ENCODE data around the gene GPX4. TPM values are rescaled to one million over a fixed set of nuclear protein-coding genes. Genes with fewer than 3 reads are reported as not detected.
A peak's percentile ranks its signal among the peaks of the same experiment; 100 is the strongest.

Gene GPX4
- total RNA-seq, 4 donors from 2014 or later, result 267 to 359 (median 344) TPM

DNA sequence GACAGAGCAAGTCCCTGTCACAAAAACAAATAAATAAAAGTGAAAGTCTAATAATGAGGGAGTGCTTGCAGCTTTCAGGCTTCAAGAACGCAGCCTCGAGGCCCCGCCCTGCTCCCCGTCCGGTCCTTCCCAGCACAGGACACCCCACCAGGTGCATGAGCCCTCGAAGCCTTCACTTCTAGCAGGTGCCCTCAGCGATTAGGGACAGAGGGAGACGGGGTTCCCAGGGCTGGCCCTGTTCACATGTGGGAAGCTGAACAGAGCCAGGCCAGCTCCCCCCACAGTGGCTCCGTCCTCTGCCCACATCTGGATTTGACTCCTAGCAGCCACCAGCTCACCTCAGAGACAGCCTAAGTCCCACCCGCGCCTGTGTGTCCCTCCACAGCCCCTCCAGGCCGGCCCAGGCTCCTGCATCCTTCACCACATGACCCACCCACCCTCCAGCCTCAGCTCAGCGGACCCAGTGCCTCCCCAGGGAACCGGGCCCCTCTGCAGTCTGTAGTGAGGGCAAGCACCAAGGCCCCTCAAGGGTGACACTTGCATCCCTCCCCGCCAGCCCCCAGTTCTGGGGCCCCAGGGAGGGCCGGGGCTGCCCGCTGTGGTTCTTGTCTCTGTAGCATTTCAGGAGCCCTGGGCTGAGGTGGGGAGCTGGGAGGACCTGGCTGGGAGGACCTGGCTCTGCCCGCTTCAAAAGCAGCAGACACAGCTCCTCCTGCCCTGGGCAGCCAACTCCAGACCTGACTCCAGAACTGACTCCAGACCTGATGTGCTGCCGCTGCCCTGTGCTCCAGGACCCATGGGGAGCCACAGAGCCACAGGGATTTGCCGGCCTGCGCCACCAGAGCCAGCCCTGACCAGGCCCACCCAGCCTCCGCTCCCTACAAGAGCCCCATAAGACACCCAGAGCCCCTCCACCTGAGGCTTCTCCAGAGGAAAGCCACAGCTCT, 27.2 kb downstream of the GPX4 start:
- peaks cover 26% of the 10 kb centered on the region for H3K36me3 ChIP-seq
- H3K4me1 ChIP-seq, result peaks cover 76% of the 10 kb centered on the region
- no peaks in the 10 kb centered on the region for H3K27me3 ChIP-seq
- peak overlapping the region; percentile 63 for H3K4me3 ChIP-seq
- no peaks in the 10 kb centered on the region for H3K9me3 ChIP-seq
- H3K27ac ChIP-seq, result peak overlapping the region; percentile 90
- DNase-seq (ENCODE audit: low spot score in 2 of 2), result no peak
- WGBS, result 37% methylated on average over 20 of the region's 22 CpGs
- TF ChIP-seq CTCF (IDR thresholded peaks at IDR 0.05) (no peak), POLR2AphosphoS5 (IDR thresholded peaks at IDR 0.05) (no peak), EP300 (IDR thresholded peaks at IDR 0.05) (no peak), POLR2A (IDR thresholded peaks at IDR 0.05) (no peak)

DNA sequence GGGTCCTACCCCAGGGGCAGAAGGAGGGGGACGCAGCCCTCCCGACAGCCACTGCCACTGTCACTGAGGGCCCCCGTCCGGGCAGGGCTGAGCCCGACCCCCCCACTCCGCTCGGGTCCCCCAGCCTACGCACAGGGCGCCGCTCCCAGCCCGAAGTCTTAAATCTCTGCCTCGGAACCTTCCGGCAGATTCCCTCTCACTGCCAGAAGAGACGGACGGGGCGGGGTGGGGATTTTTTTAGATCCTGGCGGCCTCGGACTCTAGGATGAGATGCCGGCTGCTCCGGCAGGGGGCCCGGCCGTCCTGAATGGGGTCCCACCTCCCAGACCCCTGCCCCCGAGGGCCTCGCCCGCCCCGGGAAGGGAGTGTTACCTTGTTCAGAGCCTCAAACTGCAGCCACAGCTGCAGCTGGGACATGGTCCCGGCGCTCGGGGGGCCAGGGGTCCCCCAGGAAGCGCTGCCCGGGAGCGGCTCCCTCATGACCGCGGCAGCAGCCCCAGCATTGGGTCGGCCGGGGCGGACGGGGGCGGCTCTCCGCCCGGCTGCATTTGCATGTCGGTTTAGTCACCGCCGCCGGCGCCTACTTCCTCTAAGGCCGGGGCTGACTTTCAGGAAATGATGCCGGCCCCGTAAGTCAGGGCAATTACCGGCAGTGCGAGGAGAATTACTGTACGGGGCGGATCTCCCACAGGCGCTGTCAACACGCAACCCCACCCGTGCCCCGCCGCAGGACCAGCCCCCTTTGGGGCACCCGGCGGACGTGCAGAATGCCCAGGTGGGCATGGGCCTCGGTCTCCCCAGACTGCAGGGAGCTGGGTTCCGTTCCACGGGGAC, 28.1 kb downstream of the GPX4 start:
- under 1% methylated on average over 18 of the region's 64 CpGs for WGBS
- peak overlapping the region; percentile 63 for H3K4me3 ChIP-seq
- peaks cover 22% of the 10 kb centered on the region for H3K36me3 ChIP-seq
- peak overlapping the region; percentile 90 for H3K27ac ChIP-seq
- DNase-seq (ENCODE audit: low spot score in 2 of 2), result peak; percentile 95 to 96
- peaks cover 80% of the 10 kb centered on the region for H3K4me1 ChIP-seq
- no peaks in the 10 kb centered on the region for H3K9me3 ChIP-seq
- TF ChIP-seq CTCF (IDR thresholded peaks at IDR 0.05) (no peak), POLR2AphosphoS5 (IDR thresholded peaks at IDR 0.05) (peak in 2 of 3 donors; percentile 69 to 75), EP300 (IDR thresholded peaks at IDR 0.05) (no peak), POLR2A (IDR thresholded peaks at IDR 0.05) (peak in 1 of 2 donors; percentile 28)
- no peaks in the 10 kb centered on the region for H3K27me3 ChIP-seq

DNA sequence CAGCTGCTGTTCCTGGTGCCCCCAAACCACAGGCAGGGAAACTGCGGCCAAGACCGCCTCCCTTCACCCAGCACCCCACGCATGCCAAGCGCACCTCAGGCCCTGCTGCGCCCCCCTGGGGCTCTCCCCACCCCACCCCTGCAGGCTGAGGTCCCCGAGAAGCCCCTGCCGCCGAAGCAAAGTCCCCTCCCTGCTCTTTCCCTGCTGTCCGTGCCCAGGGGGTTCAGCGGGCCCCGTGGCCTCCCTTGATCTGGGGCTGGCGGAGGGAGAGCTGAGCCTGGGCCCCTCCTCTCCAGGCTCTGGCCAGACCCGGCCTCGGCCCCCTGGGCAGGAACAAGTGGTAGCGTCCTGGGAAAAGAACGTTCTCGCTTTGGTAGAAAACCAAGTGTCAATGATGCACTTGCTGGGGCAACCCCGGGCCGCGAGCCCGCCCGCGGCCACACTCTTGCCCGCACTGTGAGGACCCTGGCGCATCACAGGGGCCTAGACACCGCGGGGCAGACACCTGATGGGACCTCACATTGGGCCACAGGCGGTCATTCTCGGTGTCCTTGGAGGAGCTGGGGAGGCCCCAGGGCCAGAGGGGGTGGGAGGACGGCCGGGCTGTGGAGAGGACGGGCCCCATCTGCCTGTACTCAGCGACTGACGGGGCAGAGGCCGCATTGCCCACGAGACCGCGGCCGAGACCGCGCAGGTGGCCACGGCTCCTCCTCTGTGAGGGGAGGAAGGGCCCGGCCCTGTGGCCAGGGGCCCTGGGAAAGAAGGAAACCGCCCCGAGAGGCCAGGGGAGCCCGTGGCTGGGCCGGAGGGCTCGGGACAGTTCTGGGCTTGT, 29.0 kb downstream of the GPX4 start:
- peaks cover 13% of the 10 kb centered on the region for H3K36me3 ChIP-seq
- peaks cover 80% of the 10 kb centered on the region for H3K4me1 ChIP-seq
- no peaks in the 10 kb centered on the region for H3K9me3 ChIP-seq
- H3K27ac ChIP-seq, result peak overlapping the region; percentile 90
- TF ChIP-seq POLR2AphosphoS5 (IDR thresholded peaks at IDR 0.05), result no peak
- no peaks in the 10 kb centered on the region for H3K27me3 ChIP-seq
- 85% methylated on average over 10 of the region's 48 CpGs for WGBS
- H3K4me3 ChIP-seq, result peak overlapping the region; percentile 63
- no peak for DNase-seq (ENCODE audit: low spot score in 2 of 2)

GRCh38 chr19:1133471-1133929, 29.7 kb downstream of the GPX4 start:
- H3K27me3 ChIP-seq, result no peaks in the 10 kb centered on the region
- TF ChIP-seq POLR2AphosphoS5 (IDR thresholded peaks at IDR 0.05), result no peak
- no peak for TF ChIP-seq POLR2A (IDR thresholded peaks at IDR 0.05)
- no peak for TF ChIP-seq EP300 (IDR thresholded peaks at IDR 0.05)
- TF ChIP-seq CTCF (IDR thresholded peaks at IDR 0.05), result no peak
- H3K4me3 ChIP-seq, result no peak overlapping the region
- peaks cover 75% of the 10 kb centered on the region for H3K4me1 ChIP-seq
- H3K9me3 ChIP-seq, result no peaks in the 10 kb centered on the region
- WGBS, result 87% methylated on average over 16 of the region's 25 CpGs
- peaks cover 12% of the 10 kb centered on the region for H3K36me3 ChIP-seq
- peak overlapping the region; percentile 90 for H3K27ac ChIP-seq
- no peak for DNase-seq (ENCODE audit: low spot score in 2 of 2)

- Histone ChIP-seq H3K36me3 (peaks cover 22% of the 10 kb centered on the region), H3K9me3 (no peaks in the 10 kb centered on the region), H3K4me3 (no peak overlapping the region), H3K27ac (no peak overlapping the region), H3K27me3 (no peaks in the 10 kb centered on the region), H3K4me1 (peaks cover 65% of the 10 kb centered on the region)
- TF ChIP-seq POLR2A (IDR thresholded peaks at IDR 0.05) (no peak), EP300 (IDR thresholded peaks at IDR 0.05) (no peak), POLR2AphosphoS5 (IDR thresholded peaks at IDR 0.05) (no peak), CTCF (IDR thresholded peaks at IDR 0.05) (no peak)
- WGBS, result 91% methylated on average over 9 of the region's 11 CpGs
- no peak for DNase-seq (ENCODE audit: low spot score in 2 of 2)
These were observed 30.6 kb downstream of the GPX4 start for GRCh38 chr19:1134431-1134830.

Data from suprapubic skin (tissue), 4 donors.